GM23248 (cell line): ENCODE results near the gene SMIM31.

Experiments
- EZH2 ChIP-seq: fragments of 200-600 bp; sonication (generic); IDR thresholded peaks from 2 replicates; pipeline ENCODE4 v1.6.1; 2018; ENCODE audit warnings: antibody characterized with exemption, mild to moderate bottlenecking; ENCODE audit not compliant: insufficient read depth, poor library complexity, severe bottlenecking
- EZH2phosphoT487 ChIP-seq: fragments of 200-600 bp; sonication (generic); IDR thresholded peaks from 2 replicates; pipeline ENCODE4 v1.6.1; 2018; ENCODE audit warnings: antibody characterized with exemption, moderate library complexity, mild to moderate bottlenecking, low read depth; ENCODE audit not compliant: insufficient read depth

GRCh38 chr4:164807611-164808010, 53.7 kb downstream of the SMIM31 start:
- TF ChIP-seq EZH2, result no peak
- TF ChIP-seq EZH2phosphoT487, result no peak
